Measurements from ENCODE around the gene PSMC1.

The PSMC1 gene

GRCh38 chr14:90302529-90303303 is 46.4 kb downstream of the PSMC1 start:
- no peak for DNase-seq

GRCh38 chr14:90303473-90303872 is 47.1 kb downstream of the PSMC1 start:
- no peak for DNase-seq

GRCh38 chr14:90304502-90304901 is 48.1 kb downstream of the PSMC1 start:
- DNase-seq: no peak

GRCh38 chr14:90305176-90305601 is 48.8 kb downstream of the PSMC1 start:
- no peak for DNase-seq

GRCh38 chr14:90308561-90308960 is 52.2 kb downstream of the PSMC1 start:
- no peak for DNase-seq

- DNase-seq: no peak
Observed at GRCh38 chr14:90317286-90317685, 60.9 kb downstream of the PSMC1 start.

GRCh38 chr14:90318016-90318415 is 61.7 kb downstream of the PSMC1 start:
- no peak for DNase-seq

- no peak for DNase-seq
Observed at GRCh38 chr14:90319173-90319572, 62.8 kb downstream of the PSMC1 start.

GRCh38 chr14:90319634-90320541 is 63.5 kb downstream of the PSMC1 start:
- DNase-seq: no peak

- no peak for DNase-seq
Observed at GRCh38 chr14:90321891-90322290, 65.5 kb downstream of the PSMC1 start.

Measured in activated CD8-positive, alpha-beta memory T cell treated with anti-CD3 and anti-CD28 coated beads, Interleukin-2, amount 50 U/mL, for 4 hours (primary cell).